ENCODE results near the gene PLSCR1. TPM values are rescaled to one million over a fixed set of nuclear protein-coding genes. Genes with fewer than 3 reads are reported as not detected.
"Not testable (repeated sequence)": the region's sequence is repeated elsewhere in the genome, so short reads cannot be mapped to it uniquely, and the experiment has no call there.

PLSCR1 gene
- total and polyA plus RNA-seq, 5 donors from 2014 or later: 7.2 to 20.7 (median 17.0) TPM

DNA sequence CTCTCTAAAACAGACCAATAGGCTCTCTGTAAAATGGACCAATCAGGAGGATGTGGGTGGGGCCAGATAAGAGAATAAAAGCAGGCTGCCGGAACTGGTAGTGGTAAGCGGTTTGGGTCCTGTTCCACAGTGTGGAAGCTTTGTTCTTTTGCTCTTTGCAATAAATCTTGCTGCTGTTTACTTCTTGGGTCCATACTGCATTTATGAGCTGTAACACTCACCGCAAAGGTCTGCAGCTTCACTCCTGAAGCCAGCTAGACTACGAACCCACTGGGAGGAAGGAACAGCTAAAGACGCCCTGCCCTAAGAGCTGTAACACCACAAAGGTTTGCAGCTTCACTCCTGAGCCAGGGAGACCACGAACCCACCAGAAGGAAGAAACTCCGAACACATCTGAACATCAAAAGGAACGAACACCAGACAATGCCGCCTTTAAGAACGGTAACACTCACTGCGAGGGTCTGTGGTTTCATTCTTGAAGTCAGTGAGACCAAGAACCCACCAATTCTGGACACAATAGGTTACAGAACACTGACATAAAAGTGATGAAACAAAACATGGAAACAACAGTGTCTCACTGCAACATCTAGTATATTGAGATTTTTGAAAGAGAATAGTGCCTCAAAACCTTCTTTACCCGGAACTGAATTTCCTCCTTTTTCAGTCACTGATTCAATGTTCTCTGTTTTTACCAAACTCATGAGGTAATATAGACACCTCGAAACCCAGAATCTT is 46.2 kb downstream of the PLSCR1 start:
- DNase-seq (peak in 2 of 3 donors; percentile 22 to 39), ATAC-seq (ENCODE audit: low read depth in 2 of 2) (peak in 1 of 2 donors; percentile 44)
- Mint-ChIP-seq H3K4me1 (peaks cover 0 to 7% (median 1%) of the 10 kb centered on the region in 4 donors), H3K9me3 (peaks cover 0 to 6% (median 3%) of the 10 kb centered on the region in 7 donors), H3K27ac (peak overlapping the region in 1 of 3 donors; percentile 46), H3K36me3 (no peaks in the 10 kb centered on the region), H3K27me3 (peaks cover 14% of the 10 kb centered on the region), H3K4me3 (peak overlapping the region in 2 of 4 donors; percentile 64 to 78)
- Histone ChIP-seq H3K4me3 (ENCODE audit: low read depth, low read length) (no peak overlapping the region), H3K9me3 (ENCODE audit: control insufficient read depth in 2 of 2, low read length in 2 of 2) (no peaks in the 10 kb centered on the region), H3K36me3 (ENCODE audit: control insufficient read depth, insufficient read depth, low read length) (no peaks in the 10 kb centered on the region), H3K4me1 (ENCODE audit: control insufficient read depth, insufficient read depth, low read length, poor library complexity, severe bottlenecking) (peaks cover 5% of the 10 kb centered on the region), H3K27ac (ENCODE audit: insufficient read depth, low read length, poor library complexity, severe bottlenecking) (no peak overlapping the region), H3K27me3 (ENCODE audit: control insufficient read depth, insufficient read depth, low read length) (no peaks in the 10 kb centered on the region)

DNA sequence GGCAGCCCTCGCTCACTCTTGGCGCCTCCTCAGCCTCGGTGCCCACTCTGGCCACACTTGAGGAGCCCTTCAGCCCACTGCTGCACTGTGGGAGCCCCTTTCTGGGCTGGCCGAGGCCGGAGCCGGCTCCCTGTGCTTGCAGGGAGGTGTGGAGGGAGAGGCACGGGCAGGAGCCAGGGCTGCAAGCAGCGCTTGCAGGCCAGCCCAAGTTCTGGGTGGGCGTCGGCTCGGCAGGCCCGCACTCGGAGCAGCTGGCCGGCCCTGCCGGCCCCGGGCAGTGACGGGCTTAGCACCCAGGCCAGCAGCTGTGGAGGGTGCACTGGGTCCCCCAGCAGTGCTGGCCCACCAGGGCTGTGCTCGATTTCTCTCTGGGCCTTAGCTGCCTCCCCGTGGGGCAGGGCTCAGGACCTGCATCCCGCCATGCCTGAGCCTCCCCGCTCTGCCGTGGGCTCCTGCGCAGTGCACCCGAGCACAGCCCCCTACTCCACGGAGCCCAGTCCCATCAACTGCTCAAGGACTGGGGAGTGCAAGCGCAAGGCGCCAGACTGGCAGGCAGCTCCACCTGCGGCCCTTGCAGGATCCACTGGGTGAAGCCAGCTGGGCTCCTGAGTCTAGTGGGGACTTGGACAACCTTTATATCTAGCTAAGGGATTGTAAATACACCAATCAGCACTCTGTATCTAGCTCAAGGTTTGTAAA is 47.1 kb downstream of the PLSCR1 start:
- not testable (repeated sequence) for H3K9me3 ChIP-seq (ENCODE audit: control insufficient read depth in 2 of 2, low read length in 2 of 2); H3K4me1 Mint-ChIP-seq; H3K4me1 ChIP-seq (ENCODE audit: control insufficient read depth, insufficient read depth, low read length, poor library complexity, severe bottlenecking); H3K4me3 Mint-ChIP-seq; H3K27ac Mint-ChIP-seq; DNase-seq; H3K27ac ChIP-seq (ENCODE audit: insufficient read depth, low read length, poor library complexity, severe bottlenecking); H3K36me3 ChIP-seq (ENCODE audit: control insufficient read depth, insufficient read depth, low read length); ATAC-seq (ENCODE audit: low read depth in 2 of 2); H3K36me3 Mint-ChIP-seq; H3K9me3 Mint-ChIP-seq; H3K4me3 ChIP-seq (ENCODE audit: low read depth, low read length); H3K27me3 ChIP-seq (ENCODE audit: control insufficient read depth, insufficient read depth, low read length)
- peaks cover 14% of the 10 kb centered on the region for H3K27me3 Mint-ChIP-seq

DNA sequence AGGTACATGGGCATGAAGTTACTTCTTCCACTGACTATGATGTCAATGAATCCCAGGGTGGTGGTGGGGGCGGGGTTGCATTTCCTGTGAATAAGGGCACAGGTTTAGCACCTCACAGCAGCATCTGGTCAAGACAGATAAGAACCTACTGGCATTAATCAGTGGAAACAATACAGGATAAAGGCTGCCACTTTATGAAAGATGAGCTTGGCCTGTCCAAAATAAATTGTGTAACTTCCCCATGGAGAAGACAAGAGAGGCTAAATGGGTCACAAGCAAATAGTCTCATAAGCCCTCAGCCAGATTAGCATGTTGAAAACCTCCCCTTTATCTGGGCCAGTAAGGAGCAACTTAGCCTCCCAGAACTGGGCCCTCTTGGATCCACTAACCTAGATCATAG is 47.7 kb downstream of the PLSCR1 start:
- ATAC-seq (ENCODE audit: low read depth in 2 of 2) (no peak), DNase-seq (no peak)
- H3K27me3 ChIP-seq (ENCODE audit: control insufficient read depth, insufficient read depth, low read length): no peaks in the 10 kb centered on the region
- no peak overlapping the region for H3K4me3 ChIP-seq (ENCODE audit: low read depth, low read length)
- Mint-ChIP-seq H3K4me3 (no peak overlapping the region), H3K9me3 (peaks cover 0 to 10% (median 3%) of the 10 kb centered on the region in 7 donors), H3K4me1 (peaks cover 0 to 7% (median 1%) of the 10 kb centered on the region in 4 donors), H3K27ac (no peak overlapping the region), H3K36me3 (no peaks in the 10 kb centered on the region), H3K27me3 (peaks cover 14% of the 10 kb centered on the region)
- H3K36me3 ChIP-seq (ENCODE audit: control insufficient read depth, insufficient read depth, low read length): no peaks in the 10 kb centered on the region
- no peak overlapping the region for H3K27ac ChIP-seq (ENCODE audit: insufficient read depth, low read length, poor library complexity, severe bottlenecking)
- H3K4me1 ChIP-seq (ENCODE audit: control insufficient read depth, insufficient read depth, low read length, poor library complexity, severe bottlenecking): peaks cover 5% of the 10 kb centered on the region
- no peaks in the 10 kb centered on the region for H3K9me3 ChIP-seq (ENCODE audit: control insufficient read depth in 2 of 2, low read length in 2 of 2)

DNA sequence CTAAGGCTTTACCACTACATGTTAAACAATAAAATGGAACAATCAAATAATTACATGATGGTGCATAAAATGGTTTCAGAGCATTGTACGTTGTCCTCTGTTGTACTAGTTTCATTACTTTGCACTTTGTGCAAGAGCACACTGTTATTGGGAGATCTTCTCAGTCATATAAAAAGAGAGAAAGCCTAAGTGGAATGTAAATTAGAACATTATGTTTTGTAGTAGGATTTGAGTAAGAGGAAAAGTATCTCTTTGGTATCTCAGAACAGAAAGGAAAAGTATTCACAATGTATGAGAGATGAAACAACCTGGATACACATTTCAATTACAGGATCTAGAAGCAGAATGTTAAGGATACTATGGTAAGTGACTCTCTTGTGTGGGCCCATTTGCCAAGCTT is 48.2 kb downstream of the PLSCR1 start:
- Histone ChIP-seq H3K36me3 (ENCODE audit: control insufficient read depth, insufficient read depth, low read length) (no peaks in the 10 kb centered on the region), H3K4me1 (ENCODE audit: control insufficient read depth, insufficient read depth, low read length, poor library complexity, severe bottlenecking) (peaks cover 5% of the 10 kb centered on the region), H3K27ac (ENCODE audit: insufficient read depth, low read length, poor library complexity, severe bottlenecking) (no peak overlapping the region), H3K27me3 (ENCODE audit: control insufficient read depth, insufficient read depth, low read length) (no peaks in the 10 kb centered on the region), H3K4me3 (ENCODE audit: low read depth, low read length) (no peak overlapping the region), H3K9me3 (ENCODE audit: control insufficient read depth in 2 of 2, low read length in 2 of 2) (no peaks in the 10 kb centered on the region)
- no peak overlapping the region for H3K27ac Mint-ChIP-seq
- no peaks in the 10 kb centered on the region for H3K36me3 Mint-ChIP-seq
- peaks cover 14% of the 10 kb centered on the region for H3K27me3 Mint-ChIP-seq
- H3K4me1 Mint-ChIP-seq: peaks cover 0 to 7% (median 1%) of the 10 kb centered on the region in 4 donors
- H3K4me3 Mint-ChIP-seq: no peak overlapping the region
- no peak for ATAC-seq (ENCODE audit: low read depth in 2 of 2)
- DNase-seq: no peak
- H3K9me3 Mint-ChIP-seq: peaks cover 0 to 10% (median 3%) of the 10 kb centered on the region in 7 donors

DNA sequence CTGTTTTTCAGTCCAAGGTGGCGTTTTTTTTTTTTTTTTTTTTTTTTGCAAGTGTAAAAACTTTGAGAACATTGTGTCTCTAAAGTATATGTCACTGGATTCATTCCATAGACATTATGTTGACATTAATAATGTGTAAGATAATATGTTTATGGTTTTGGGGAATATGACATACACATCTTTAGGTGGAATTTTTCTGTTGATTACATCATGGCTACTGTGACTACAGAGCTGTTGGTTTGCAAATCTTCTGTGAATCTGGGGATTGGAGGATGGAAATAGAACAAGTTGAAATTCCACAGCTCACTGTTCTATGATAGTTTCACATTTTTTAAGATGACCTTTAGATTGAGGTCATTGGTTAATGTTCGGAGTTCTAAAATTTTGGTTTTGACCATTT is 50.6 kb downstream of the PLSCR1 start:
- no peak overlapping the region for H3K4me3 Mint-ChIP-seq
- H3K27me3 ChIP-seq (ENCODE audit: control insufficient read depth, insufficient read depth, low read length): no peaks in the 10 kb centered on the region
- H3K27ac ChIP-seq (ENCODE audit: insufficient read depth, low read length, poor library complexity, severe bottlenecking): no peak overlapping the region
- H3K4me3 ChIP-seq (ENCODE audit: low read depth, low read length): no peak overlapping the region
- H3K4me1 Mint-ChIP-seq: peaks cover 0 to 7% (median 1%) of the 10 kb centered on the region in 4 donors
- DNase-seq: no peak
- no peak overlapping the region for H3K27ac Mint-ChIP-seq
- H3K36me3 Mint-ChIP-seq: no peaks in the 10 kb centered on the region
- H3K9me3 Mint-ChIP-seq: peaks cover 1 to 22% (median 9%) of the 10 kb centered on the region in 7 donors
- H3K27me3 Mint-ChIP-seq: peaks cover 14% of the 10 kb centered on the region
- H3K36me3 ChIP-seq (ENCODE audit: control insufficient read depth, insufficient read depth, low read length): no peaks in the 10 kb centered on the region
- peaks cover 5% of the 10 kb centered on the region for H3K4me1 ChIP-seq (ENCODE audit: control insufficient read depth, insufficient read depth, low read length, poor library complexity, severe bottlenecking)
- no peak for ATAC-seq (ENCODE audit: low read depth in 2 of 2)
- H3K9me3 ChIP-seq (ENCODE audit: control insufficient read depth in 2 of 2, low read length in 2 of 2): peaks cover 0 to 3% of the 10 kb centered on the region in 2 experiments

DNA sequence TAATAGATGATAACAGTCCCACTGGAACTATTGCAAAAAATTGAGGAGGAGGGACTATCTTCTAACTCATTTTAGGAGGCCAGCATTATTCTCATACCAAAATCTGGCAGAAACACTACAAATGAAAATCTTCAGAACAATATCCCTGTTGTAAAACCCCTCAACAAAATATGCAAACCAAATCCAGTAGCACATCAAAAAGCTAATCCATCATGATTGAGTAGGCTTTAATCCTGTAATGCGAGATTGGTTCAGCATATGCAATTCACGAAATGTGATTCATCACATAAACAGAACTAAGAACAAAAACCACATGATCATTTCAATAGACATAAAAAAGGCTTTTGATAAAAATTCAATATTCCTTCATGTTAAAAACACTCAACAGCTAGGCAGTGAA is 51.2 kb downstream of the PLSCR1 start:
- no peaks in the 10 kb centered on the region for H3K27me3 ChIP-seq (ENCODE audit: control insufficient read depth, insufficient read depth, low read length)
- H3K9me3 Mint-ChIP-seq: peaks cover 1 to 22% (median 9%) of the 10 kb centered on the region in 7 donors
- ATAC-seq (ENCODE audit: low read depth in 2 of 2): no peak
- no peak overlapping the region for H3K27ac Mint-ChIP-seq
- peaks cover 0 to 3% of the 10 kb centered on the region in 2 experiments for H3K9me3 ChIP-seq (ENCODE audit: control insufficient read depth in 2 of 2, low read length in 2 of 2)
- H3K4me3 Mint-ChIP-seq: no peak overlapping the region
- H3K4me3 ChIP-seq (ENCODE audit: low read depth, low read length): no peak overlapping the region
- H3K36me3 ChIP-seq (ENCODE audit: control insufficient read depth, insufficient read depth, low read length): no peaks in the 10 kb centered on the region
- peaks cover 14% of the 10 kb centered on the region for H3K27me3 Mint-ChIP-seq
- H3K36me3 Mint-ChIP-seq: no peaks in the 10 kb centered on the region
- H3K27ac ChIP-seq (ENCODE audit: insufficient read depth, low read length, poor library complexity, severe bottlenecking): no peak overlapping the region
- no peak for DNase-seq
- peaks cover 3% of the 10 kb centered on the region for H3K4me1 ChIP-seq (ENCODE audit: control insufficient read depth, insufficient read depth, low read length, poor library complexity, severe bottlenecking)
- H3K4me1 Mint-ChIP-seq: peaks cover 0 to 4% (median 1%) of the 10 kb centered on the region in 4 donors

DNA sequence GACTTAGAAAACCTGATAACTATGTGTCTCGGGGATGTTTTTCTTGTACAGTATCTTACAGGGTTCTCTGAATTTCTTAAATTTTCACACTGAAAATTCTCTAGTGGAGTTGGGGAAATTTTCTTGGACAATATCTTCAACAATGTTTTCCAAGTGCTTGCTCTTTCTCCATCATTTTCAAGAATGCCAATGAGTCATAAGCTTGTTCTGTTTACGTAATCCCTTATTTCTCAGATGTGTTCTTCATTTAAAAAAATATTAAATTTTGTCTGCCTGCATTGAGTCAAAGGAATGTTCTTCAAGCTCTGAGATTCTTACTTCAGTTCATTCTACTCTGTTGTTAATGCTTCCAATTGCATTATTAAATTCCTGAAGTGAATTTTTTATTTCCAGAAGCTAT is 53.1 kb downstream of the PLSCR1 start:
- Histone ChIP-seq H3K27me3 (ENCODE audit: control insufficient read depth, insufficient read depth, low read length) (no peaks in the 10 kb centered on the region), H3K27ac (ENCODE audit: insufficient read depth, low read length, poor library complexity, severe bottlenecking) (no peak overlapping the region), H3K4me1 (ENCODE audit: control insufficient read depth, insufficient read depth, low read length, poor library complexity, severe bottlenecking) (no peaks in the 10 kb centered on the region), H3K36me3 (ENCODE audit: control insufficient read depth, insufficient read depth, low read length) (no peaks in the 10 kb centered on the region), H3K9me3 (ENCODE audit: control insufficient read depth in 2 of 2, low read length in 2 of 2) (peaks cover 0 to 3% of the 10 kb centered on the region in 2 experiments), H3K4me3 (ENCODE audit: low read depth, low read length) (no peak overlapping the region)
- Mint-ChIP-seq H3K4me3 (no peak overlapping the region), H3K27ac (no peak overlapping the region), H3K27me3 (peaks cover 14% of the 10 kb centered on the region), H3K4me1 (no peaks in the 10 kb centered on the region), H3K9me3 (peaks cover 4 to 20% (median 9%) of the 10 kb centered on the region in 7 donors), H3K36me3 (no peaks in the 10 kb centered on the region)
- ATAC-seq (ENCODE audit: low read depth in 2 of 2) (no peak), DNase-seq (no peak)
